ENCODE data around the gene ORMDL3.

Gene ORMDL3

GRCh38 chr17:39922006-39922405 lies 5.4 kb downstream of the ORMDL3 start:
- no peak for DNase-seq (ENCODE audit: low spot score)
- H3K27ac ChIP-seq, result peak overlapping the region; percentile 50; the same call in 1 of the 2 replicates
- ChIA-PET POLR2A (ENCODE audit: low non-redundant PET) (no interaction called here), CTCF (interaction anchor here (0.6 kb wide), 1 partner anchor 144 kb away, joined by 3 read pairs; no protein-coding TSS in a partner anchor)
- TF ChIP-seq CTCF (conservative IDR thresholded peaks at IDR 0.05; ENCODE audit: low read depth), result no peak

- H3K27ac ChIP-seq, result peak overlapping the region; percentile 50
- CTCF ChIA-PET, result no interaction called here
- no peak for TF ChIP-seq CTCF (conservative IDR thresholded peaks at IDR 0.05; ENCODE audit: low read depth)
- DNase-seq (ENCODE audit: low spot score), result no peak
- POLR2A ChIA-PET (ENCODE audit: low non-redundant PET), result no interaction called here
These were observed 6.1 kb downstream of the ORMDL3 start for GRCh38 chr17:39921323-39921722.

- ChIA-PET CTCF (interaction anchor here (0.6 to 1.3 kb wide), 3 partner anchors 12 to 108 kb away, joined by 3 to 5 read pairs (median 3); no protein-coding TSS in a partner anchor), POLR2A (ENCODE audit: low non-redundant PET) (no interaction called here)
- H3K27ac ChIP-seq, result peak overlapping the region; percentile 50
- no peak for TF ChIP-seq CTCF (conservative IDR thresholded peaks at IDR 0.05; ENCODE audit: low read depth)
- no peak for DNase-seq (ENCODE audit: low spot score)
These were observed 6.9 kb downstream of the ORMDL3 start for GRCh38 chr17:39920218-39921210.

GRCh38 chr17:39919087-39919683 lies 8.2 kb downstream of the ORMDL3 start:
- POLR2A ChIA-PET (ENCODE audit: low non-redundant PET), result no interaction called here
- TF ChIP-seq CTCF (conservative IDR thresholded peaks at IDR 0.05; ENCODE audit: low read depth), result no peak

GRCh38 chr17:39916918-39917317 lies 10.5 kb downstream of the ORMDL3 start:
- ChIA-PET POLR2A (ENCODE audit: low non-redundant PET) (no interaction called here), CTCF (no interaction called here)
- TF ChIP-seq CTCF (conservative IDR thresholded peaks at IDR 0.05; ENCODE audit: low read depth), result no peak
- no peak for DNase-seq (ENCODE audit: low spot score)
- H3K27ac ChIP-seq, result no peak overlapping the region

More at GRCh38 chr17:39919087-39919683, 8.2 kb downstream of the ORMDL3 start:
- DNase-seq (ENCODE audit: low spot score), result no peak
- CTCF ChIA-PET, result interaction anchor here (0.6 to 1.3 kb wide), 3 partner anchors 10 to 106 kb away, joined by 3 to 5 read pairs (median 3); no protein-coding TSS in a partner anchor
- H3K27ac ChIP-seq, result no peak overlapping the region

- ChIA-PET POLR2A (ENCODE audit: low non-redundant PET) (no interaction called here), CTCF (interaction anchor here (1.1 kb wide), 1 partner anchor 10 kb away, joined by 4 read pairs; no protein-coding TSS in a partner anchor)
- no peak for TF ChIP-seq CTCF (conservative IDR thresholded peaks at IDR 0.05; ENCODE audit: low read depth)
- no peak for DNase-seq (ENCODE audit: low spot score)
- no peak overlapping the region for H3K27ac ChIP-seq
These were observed 11.8 kb downstream of the ORMDL3 start for GRCh38 chr17:39915559-39915958.
